Thyroid gland (tissue), 4 donors: Measurements from ENCODE around the gene ANKS1A.

Experiments used
- CTCF ChIP-seq, 6 experiments: fragments of 200-600 bp in 3 of 6; fragments of 450-650 bp in 3 of 6; sonication (generic) in 3 of 6; IDR thresholded peaks; one replicate each; pipeline ENCODE4 v1.5.1; 2016 to 2019; ENCODE audit warnings: antibody characterized with exemption in 6 of 6, mild to moderate bottlenecking in 2 of 6, inconsistent platforms in 1 of 6, moderate library complexity in 1 of 6
- POLR2A ChIP-seq, 2 donors: fragments of 450-650 bp; IDR thresholded peaks; one replicate each; pipeline ENCODE4 v1.6.1; 2017; ENCODE audit warnings: antibody characterized with exemption in 2 of 2, mild to moderate bottlenecking in 2 of 2, moderate library complexity in 1 of 2

- no peak for TF ChIP-seq CTCF (IDR thresholded peaks at IDR 0.05)
- no peak for TF ChIP-seq POLR2A (IDR thresholded peaks at IDR 0.05)
Measured at GRCh38 chr6:35136185-35136584, 247.1 kb downstream of the ANKS1A start.
